Neuronal stem cell (in vitro differentiated cells): Measurements from ENCODE around the gene KRT6B. TPM values are rescaled to one million over a fixed set of nuclear protein-coding genes. Genes with fewer than 3 reads are reported as not detected.
"Not testable (repeated sequence)": the region's sequence is repeated elsewhere in the genome, so short reads cannot be mapped to it uniquely, and the experiment has no call there.

Source experiments
- DNase-seq: peaks from one replicate; pipeline ENCODE4 v3.0.0-alpha.2; 2013; ENCODE audit warnings: low spot score
- H2AFZ ChIP-seq: one replicate; pipeline ENCODE4 v1.6.1; 2013; ENCODE audit warnings: mild to moderate bottlenecking, low read length, inconsistent platforms
- H2AK5ac ChIP-seq: 2 replicates; pipeline ENCODE4 v1.6.1; 2013; ENCODE audit warnings: low read depth, mild to moderate bottlenecking, inconsistent platforms, low read length, moderate library complexity, mixed read lengths
- H2BK120ac ChIP-seq: 2 replicates; pipeline ENCODE4 v1.6.1; 2013; ENCODE audit warnings: low read depth, mild to moderate bottlenecking, inconsistent platforms, low read length, moderate library complexity, mixed read lengths
- H2BK12ac ChIP-seq: one replicate; pipeline ENCODE4 v1.6.1; 2013; ENCODE audit warnings: low read length, inconsistent platforms
- H2BK15ac ChIP-seq: 2 replicates; pipeline ENCODE4 v1.6.1; 2013; ENCODE audit warnings: mild to moderate bottlenecking, low read length, inconsistent platforms, mixed read lengths
- H2BK5ac ChIP-seq: one replicate; pipeline ENCODE4 v1.6.1; 2013; ENCODE audit warnings: inconsistent platforms, mild to moderate bottlenecking, low read length, moderate library complexity
- H3K14ac ChIP-seq: one replicate; pipeline ENCODE4 v1.6.1; 2013; ENCODE audit warnings: low read length, inconsistent platforms
- H3K18ac ChIP-seq: 2 replicates; pipeline ENCODE4 v1.6.1; 2013; ENCODE audit warnings: low read length, inconsistent platforms
- H3K23ac ChIP-seq: 2 replicates; pipeline ENCODE4 v1.6.1; 2013; ENCODE audit warnings: low read depth, mild to moderate bottlenecking, mixed read lengths, low read length, inconsistent platforms; ENCODE audit not compliant: poor library complexity
- H3K27ac ChIP-seq: replicated peaks from 3 replicates; pipeline ENCODE4 v1.5.1; 2013; ENCODE audit warnings: low read length, inconsistent platforms
- H3K27me3 ChIP-seq, 3 experiments: 2 replicates each; pipeline ENCODE4 v1.6.1; 2013; ENCODE audit warnings: low read length in 3 of 3, mild to moderate bottlenecking in 2 of 3, inconsistent platforms in 1 of 3, low read depth in 1 of 3, mixed read lengths in 1 of 3, moderate library complexity in 1 of 3; ENCODE audit not compliant: control insufficient read depth in 3 of 3, insufficient read depth in 3 of 3
- H3K36me3 ChIP-seq, 2 donors: replicated peaks in 1 of 2; 2 replicates each; pipeline ENCODE4 v1.6.1; 2013; ENCODE audit warnings: low read length in 2 of 2; ENCODE audit not compliant: control insufficient read depth in 2 of 2, insufficient read depth in 2 of 2
- H3K4ac ChIP-seq: 2 replicates; pipeline ENCODE4 v1.6.1; 2013; ENCODE audit warnings: inconsistent platforms, mild to moderate bottlenecking, low read length, moderate library complexity
- H3K4me1 ChIP-seq, 2 donors: 1 replicate in 1 of 2; 2 replicates in 1 of 2; pipeline ENCODE4 v1.6.1; 2013; ENCODE audit warnings: low read length in 2 of 2, low read depth in 1 of 2; ENCODE audit not compliant: control insufficient read depth in 2 of 2, insufficient read depth in 1 of 2
- H3K4me2 ChIP-seq: one replicate; pipeline ENCODE4 v1.6.1; 2013; ENCODE audit warnings: mild to moderate bottlenecking, low read length, inconsistent platforms; ENCODE audit not compliant: insufficient read depth, poor library complexity, severe bottlenecking
- H3K4me3 ChIP-seq, 2 donors: 2 replicates each; pipeline ENCODE4 v1.5.1; 2013; ENCODE audit warnings: low read length in 2 of 2, mild to moderate bottlenecking in 2 of 2, inconsistent platforms in 1 of 2, moderate library complexity in 1 of 2
- H3K79me1 ChIP-seq: one replicate; pipeline ENCODE4 v1.6.1; 2013; ENCODE audit warnings: low read depth, mild to moderate bottlenecking, inconsistent platforms, low read length, moderate library complexity
- H3K9ac ChIP-seq: one replicate; pipeline ENCODE4 v1.6.1; 2013; ENCODE audit warnings: mild to moderate bottlenecking, low read depth, low read length, inconsistent platforms; ENCODE audit not compliant: poor library complexity
- H3K9me3 ChIP-seq, 2 donors: replicated peaks in 1 of 2; 2 replicates each; pipeline versions ENCODE3 to v1.6.1; 2013; ENCODE audit warnings: low read length in 2 of 2, mild to moderate bottlenecking in 2 of 2, inconsistent platforms in 1 of 2, low read depth in 1 of 2, mixed read lengths in 1 of 2, moderate library complexity in 1 of 2; ENCODE audit not compliant: control insufficient read depth in 2 of 2, insufficient read depth in 1 of 2
- H4K8ac ChIP-seq: one replicate; pipeline ENCODE4 v1.6.1; 2013; ENCODE audit warnings: low read depth, mild to moderate bottlenecking, inconsistent platforms, low read length, moderate library complexity
- H4K91ac ChIP-seq: one replicate; pipeline ENCODE4 v1.6.1; 2013; ENCODE audit warnings: low read length, low read depth, mild to moderate bottlenecking, inconsistent platforms; ENCODE audit not compliant: poor library complexity
- WGBS, 2 donors: extraction: QIAGEN DNeasy Blood & Tissue Kit; methylation state at CpG; one replicate each; pipeline ENCODE4 v1.1.7; 2013; ENCODE audit warnings: missing lambda C conversion rate in 2 of 2, mixed read lengths in 1 of 2; ENCODE audit not compliant: insufficient read length in 2 of 2, insufficient replicate concordance in 1 of 2; ENCODE audit errors: extremely low coverage in 2 of 2; 5-methylcytosine and 5-hydroxymethylcytosine counted together
- polyA plus RNA-seq, 2 experiments: library from polyadenylated mRNA; stranded (reverse); fragments of 200-250 nt; gene quantifications; one replicate each; pipeline ENCODE4 v1.2.3, GENCODE V29; 2013

The KRT6B gene
- polyA plus RNA-seq (2013, experiment 1 of 2), result not detected
- not detected for polyA plus RNA-seq (2013, experiment 2 of 2)

DNA sequence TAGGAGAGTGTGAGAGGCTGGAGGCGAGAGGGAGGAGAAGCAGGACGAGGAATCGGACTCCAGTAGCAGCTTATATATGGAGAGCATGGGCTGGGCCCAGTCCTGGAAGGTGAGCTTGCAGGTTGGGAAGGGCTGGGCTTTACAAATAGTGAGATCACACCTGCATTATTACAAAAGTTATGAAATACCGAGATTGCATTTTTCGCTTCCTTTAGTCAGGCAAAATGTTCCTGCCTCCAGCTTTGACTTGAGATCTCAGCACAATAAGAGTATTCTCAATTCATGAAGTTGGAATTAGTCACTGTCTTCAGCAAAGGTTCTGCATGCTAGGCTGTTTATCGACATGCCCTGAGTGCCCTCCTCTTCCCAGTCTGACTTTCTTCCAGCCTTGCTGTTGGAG lies at the start of gene KRT6B:
Gene KRT6B, minus strand, starts transcription at position 46 of the 400 bp plus-strand sequence. CDS start 68 bp downstream, outside the sequence.
- no peak within 1 kb of the TSS for H4K8ac ChIP-seq
- no peak within 1 kb of the TSS for H2BK12ac ChIP-seq
- peaks cover 0 to 3% (median 0%) of the 10 kb centered on the region in 3 experiments for H3K27me3 ChIP-seq
- no peak within 1 kb of the TSS for H2AK5ac ChIP-seq
- no peaks in the 10 kb centered on the region for H3K79me1 ChIP-seq
- H3K4ac ChIP-seq, result no peak within 1 kb of the TSS
- H4K91ac ChIP-seq, result no peak within 1 kb of the TSS
- H2AFZ ChIP-seq, result no peak within 1 kb of the TSS
- H3K4me3 ChIP-seq, result no peak within 1 kb of the TSS
- H2BK5ac ChIP-seq, result no peak within 1 kb of the TSS
- WGBS, 2 donors, result no CpG with 5 or more reads among the region's 6 CpGs
- H3K14ac ChIP-seq, result no peak within 1 kb of the TSS
- H3K4me2 ChIP-seq, result no peak within 1 kb of the TSS
- no peak for DNase-seq
- no peaks in the 10 kb centered on the region for H3K9me3 ChIP-seq
- no peak within 1 kb of the TSS for H2BK120ac ChIP-seq
- H3K36me3 ChIP-seq, result no peaks in the 10 kb centered on the region
- peaks cover 0 to 2% of the 10 kb centered on the region in 2 donors for H3K4me1 ChIP-seq
- H3K9ac ChIP-seq, result no peak within 1 kb of the TSS
- H3K27ac ChIP-seq, result no peak within 1 kb of the TSS
- no peak within 1 kb of the TSS for H2BK15ac ChIP-seq
- H3K23ac ChIP-seq, result no peak within 1 kb of the TSS
- H3K18ac ChIP-seq, result no peak within 1 kb of the TSS

DNA sequence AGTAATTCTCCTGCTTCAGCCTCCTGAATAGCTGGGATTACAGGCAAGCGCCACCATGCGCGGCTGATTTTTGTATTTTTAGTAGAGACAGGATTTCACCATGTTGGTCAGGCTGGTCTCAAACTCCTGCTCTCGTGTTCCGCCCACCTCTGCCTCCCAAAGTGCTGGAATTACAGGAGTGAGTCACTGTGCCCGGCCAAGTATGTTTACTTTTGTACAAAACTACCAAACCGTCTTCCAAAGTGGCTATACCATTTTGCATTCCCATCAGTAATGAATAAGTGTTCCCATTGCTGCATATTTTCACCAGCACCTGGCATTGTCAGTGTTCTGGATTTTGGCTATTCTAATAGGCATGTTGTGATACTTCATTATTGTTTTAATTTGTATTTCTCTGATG lies 49.5 kb upstream of the KRT6B start:
- no peak overlapping the region for H2BK15ac ChIP-seq
- H2BK12ac ChIP-seq, result no peak overlapping the region
- H3K4me3 ChIP-seq, result no peak overlapping the region
- no peaks in the 10 kb centered on the region for H3K79me1 ChIP-seq
- H2BK120ac ChIP-seq, result no peak overlapping the region
- WGBS, 2 donors, result no CpG with 5 or more reads among the region's 7 CpGs
- no peak overlapping the region for H3K27ac ChIP-seq
- no peak overlapping the region for H3K9ac ChIP-seq
- no peak overlapping the region for H3K4ac ChIP-seq
- H2AFZ ChIP-seq, result no peak overlapping the region
- no peaks in the 10 kb centered on the region for H3K36me3 ChIP-seq
- no peak overlapping the region for H2BK5ac ChIP-seq
- H3K27me3 ChIP-seq, result no peaks in the 10 kb centered on the region
- no peaks in the 10 kb centered on the region for H3K9me3 ChIP-seq
- H3K14ac ChIP-seq, result no peak overlapping the region
- no peak overlapping the region for H3K23ac ChIP-seq
- H3K4me1 ChIP-seq, result peaks cover 0 to 5% of the 10 kb centered on the region in 2 donors
- no peak overlapping the region for H4K8ac ChIP-seq
- no peak overlapping the region for H3K18ac ChIP-seq
- H3K4me2 ChIP-seq, result no peak overlapping the region
- H2AK5ac ChIP-seq, result no peak overlapping the region
- DNase-seq, result no peak
- no peak overlapping the region for H4K91ac ChIP-seq

DNA sequence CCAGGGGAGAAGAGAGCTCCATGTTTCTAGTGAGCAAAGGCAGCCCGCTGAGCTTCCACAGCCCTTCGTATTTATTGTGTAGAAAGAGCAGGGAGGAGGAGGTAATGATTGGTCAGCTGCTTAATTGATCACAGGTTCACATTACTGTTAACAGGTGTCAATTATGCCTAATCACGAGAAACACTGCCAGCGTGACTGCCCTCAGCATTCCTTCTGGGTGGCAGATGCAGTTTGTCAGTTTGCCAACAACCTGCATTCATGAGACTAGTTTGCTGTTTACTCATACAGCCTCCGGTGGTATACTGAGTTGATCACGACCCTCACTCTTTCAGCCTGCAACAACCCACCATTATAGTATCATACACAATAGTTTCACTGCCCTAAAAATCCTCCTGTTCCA lies 48.6 kb upstream of the KRT6B start:
- not testable (repeated sequence) for H3K4me2 ChIP-seq, H3K36me3 ChIP-seq, H3K79me1 ChIP-seq, H2BK5ac ChIP-seq, H2BK12ac ChIP-seq, H3K4ac ChIP-seq, H2AK5ac ChIP-seq, H2BK120ac ChIP-seq, H3K4me3 ChIP-seq, H3K9ac ChIP-seq, H3K27me3 ChIP-seq, H3K14ac ChIP-seq, H2BK15ac ChIP-seq, H3K23ac ChIP-seq, H2AFZ ChIP-seq, H3K27ac ChIP-seq, H4K8ac ChIP-seq, H3K18ac ChIP-seq, H3K9me3 ChIP-seq, H4K91ac ChIP-seq, DNase-seq
- no CpG with 5 or more reads among the region's 6 CpGs for WGBS, 2 donors
- H3K4me1 ChIP-seq, result peaks cover 0 to 12% of the 10 kb centered on the region in 2 donors

DNA sequence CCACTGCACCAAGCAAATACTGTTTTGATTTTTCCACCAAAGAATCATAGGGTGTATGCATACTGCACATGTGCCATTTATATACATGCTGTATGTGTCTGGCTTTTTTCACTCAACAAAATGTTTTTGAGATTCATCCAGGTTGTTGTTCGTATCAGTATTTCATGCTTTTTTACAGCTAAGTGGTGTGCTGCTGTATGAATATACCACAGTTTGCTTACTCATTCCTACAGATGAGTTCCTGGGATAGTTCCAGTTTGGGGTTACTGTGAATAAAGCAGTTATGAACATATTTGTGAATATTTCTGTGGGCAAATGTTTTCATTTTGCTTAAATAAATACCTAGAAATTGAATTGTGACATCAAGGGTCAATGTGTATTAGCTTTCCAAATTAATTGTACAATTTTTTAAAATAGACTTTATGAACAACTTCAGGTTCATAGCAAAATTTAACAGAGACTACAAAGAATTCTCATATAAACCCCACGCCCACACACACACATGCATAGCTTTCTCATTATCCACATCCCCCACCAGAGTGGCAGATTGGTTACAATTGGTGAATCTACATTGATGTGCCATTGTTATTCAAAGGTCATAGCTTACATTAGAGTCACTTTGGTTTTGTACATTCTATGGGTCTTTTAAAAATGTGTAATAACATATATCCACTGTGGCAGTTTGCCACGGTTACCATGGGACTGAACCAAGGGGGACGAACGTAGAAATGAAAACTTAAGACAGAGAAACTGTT lies 48.0 kb upstream of the KRT6B start:
- no CpG with 5 or more reads among the region's 5 CpGs for WGBS, 2 donors
- Histone ChIP-seq H2BK120ac (no peak overlapping the region), H3K27ac (no peak overlapping the region), H3K79me1 (no peaks in the 10 kb centered on the region), H2BK5ac (no peak overlapping the region), H2BK12ac (no peak overlapping the region), H3K9me3 (no peaks in the 10 kb centered on the region), H2AK5ac (no peak overlapping the region), H3K4ac (no peak overlapping the region), H3K18ac (no peak overlapping the region), H2AFZ (no peak overlapping the region), H3K9ac (no peak overlapping the region), H3K27me3 (no peaks in the 10 kb centered on the region), H3K4me3 (no peak overlapping the region), H3K23ac (no peak overlapping the region), H3K14ac (no peak overlapping the region), H2BK15ac (no peak overlapping the region), H3K36me3 (no peaks in the 10 kb centered on the region), H3K4me2 (no peak overlapping the region), H3K4me1 (peaks cover 0 to 16% of the 10 kb centered on the region in 2 donors), H4K8ac (no peak overlapping the region), H4K91ac (no peak overlapping the region)
- no peak for DNase-seq
